RWPE1 (cell line): ENCODE measurements around the gene PCYOX1L.
A peak's percentile ranks its signal among the peaks of the same experiment; 100 is the strongest.

Experiments used
- CTCF ChIA-PET: fragments of 350-600 bp; sonication (Branson Sonifier 250); formaldehyde crosslinking; extraction: SDS; loops from one replicate; lab custom pipeline; 2021; lab: Yijun Ruan, JAX
- POLR2A ChIA-PET: fragments of 400-600 bp; formaldehyde crosslinking; extraction: SDS; loops from one replicate; lab custom pipeline; 2020; ENCODE audit warnings: antibody characterized with exemption; ENCODE audit not compliant: low non-redundant PET; lab: Yijun Ruan, JAX
- DNase-seq: peaks from one replicate; pipeline ENCODE4 v3.0.0; 2012; ENCODE audit warnings: low spot score
- H3K27ac ChIP-seq: fragments of 450-650 bp; 2 replicates; pipeline ENCODE4 v1.5.1; 2017
- TF ChIP-seq, protein P1 (sequence below): fragments of 450-650 bp; conservative IDR thresholded peaks from 2 replicates; pipeline ENCODE4 v1.5.1; 2017; ENCODE audit warnings: low read depth, mild to moderate bottlenecking

Gene PCYOX1L

GRCh38 chr5:149365418-149365817, 7.6 kb downstream of the PCYOX1L start:
- H3K27ac ChIP-seq = no peak overlapping the region
- ChIA-PET CTCF (interaction anchor here (0.6 to 2.9 kb wide), 2 partner anchors 7 to 240 kb away, joined by 3 to 16 read pairs; partner anchors contain the start of gene PCYOX1L), POLR2A (no interaction called here)
- TF ChIP-seq, protein P1, sequence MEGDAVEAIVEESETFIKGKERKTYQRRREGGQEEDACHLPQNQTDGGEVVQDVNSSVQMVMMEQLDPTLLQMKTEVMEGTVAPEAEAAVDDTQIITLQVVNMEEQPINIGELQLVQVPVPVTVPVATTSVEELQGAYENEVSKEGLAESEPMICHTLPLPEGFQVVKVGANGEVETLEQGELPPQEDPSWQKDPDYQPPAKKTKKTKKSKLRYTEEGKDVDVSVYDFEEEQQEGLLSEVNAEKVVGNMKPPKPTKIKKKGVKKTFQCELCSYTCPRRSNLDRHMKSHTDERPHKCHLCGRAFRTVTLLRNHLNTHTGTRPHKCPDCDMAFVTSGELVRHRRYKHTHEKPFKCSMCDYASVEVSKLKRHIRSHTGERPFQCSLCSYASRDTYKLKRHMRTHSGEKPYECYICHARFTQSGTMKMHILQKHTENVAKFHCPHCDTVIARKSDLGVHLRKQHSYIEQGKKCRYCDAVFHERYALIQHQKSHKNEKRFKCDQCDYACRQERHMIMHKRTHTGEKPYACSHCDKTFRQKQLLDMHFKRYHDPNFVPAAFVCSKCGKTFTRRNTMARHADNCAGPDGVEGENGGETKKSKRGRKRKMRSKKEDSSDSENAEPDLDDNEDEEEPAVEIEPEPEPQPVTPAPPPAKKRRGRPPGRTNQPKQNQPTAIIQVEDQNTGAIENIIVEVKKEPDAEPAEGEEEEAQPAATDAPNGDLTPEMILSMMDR = no peak
- DNase-seq = no peak

GRCh38 chr5:149366169-149366729, 8.4 kb downstream of the PCYOX1L start:
- TF ChIP-seq, protein P1 = no peak
- CTCF ChIA-PET = interaction anchor here (0.6 to 2.9 kb wide), 7 partner anchors 8 to 230 kb away, joined by 3 to 18 read pairs (median 6); partner anchors contain the start of genes GRPEL2 and PCYOX1L
- POLR2A ChIA-PET = no interaction called here
- H3K27ac ChIP-seq = no peak overlapping the region
- DNase-seq = no peak

- ChIA-PET POLR2A (no interaction called here), CTCF (interaction anchor here (0.5 to 2.9 kb wide), 36 partner anchors 9 to 688 kb away, joined by 3 to 18 read pairs (median 4); partner anchors contain the start of genes GRPEL2 and PCYOX1L)
- H3K27ac ChIP-seq = peak overlapping the region; percentile 5; the same call in 1 of the 2 replicates
- TF ChIP-seq, protein P1 = peak; percentile 85
- DNase-seq = peak; percentile 85
These were observed 9.6 kb downstream of the PCYOX1L start for GRCh38 chr5:149367249-149367971.

DNA sequence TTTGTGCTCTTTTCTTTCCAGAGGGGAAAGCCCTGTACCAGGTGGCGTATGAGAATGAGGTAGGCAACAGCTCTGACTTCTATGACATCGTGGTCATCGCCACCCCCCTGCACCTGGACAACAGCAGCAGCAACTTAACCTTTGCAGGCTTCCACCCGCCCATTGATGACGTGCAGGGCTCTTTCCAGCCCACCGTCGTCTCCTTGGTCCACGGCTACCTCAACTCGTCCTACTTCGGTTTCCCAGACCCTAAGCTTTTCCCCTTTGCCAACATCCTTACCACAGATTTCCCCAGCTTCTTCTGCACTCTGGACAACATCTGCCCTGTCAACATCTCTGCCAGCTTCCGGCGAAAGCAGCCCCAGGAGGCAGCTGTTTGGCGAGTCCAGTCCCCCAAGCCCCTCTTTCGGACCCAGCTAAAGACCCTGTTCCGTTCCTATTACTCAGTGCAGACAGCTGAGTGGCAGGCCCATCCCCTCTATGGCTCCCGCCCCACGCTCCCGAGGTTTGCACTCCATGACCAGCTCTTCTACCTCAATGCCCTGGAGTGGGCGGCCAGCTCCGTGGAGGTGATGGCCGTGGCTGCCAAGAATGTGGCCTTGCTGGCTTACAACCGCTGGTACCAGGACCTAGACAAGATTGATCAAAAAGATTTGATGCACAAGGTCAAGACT, 10.3 kb downstream of the PCYOX1L start:
- ChIA-PET POLR2A (no interaction called here), CTCF (interaction anchor here (0.5 to 2.9 kb wide), 31 partner anchors 8 to 687 kb away, joined by 3 to 18 read pairs (median 5); partner anchors contain the start of genes GRPEL2 and PCYOX1L)
- peak overlapping the region; percentile 5; the same call in 1 of the 2 replicates for H3K27ac ChIP-seq
- no peak for DNase-seq
- TF ChIP-seq, protein P1 = no peak

DNA sequence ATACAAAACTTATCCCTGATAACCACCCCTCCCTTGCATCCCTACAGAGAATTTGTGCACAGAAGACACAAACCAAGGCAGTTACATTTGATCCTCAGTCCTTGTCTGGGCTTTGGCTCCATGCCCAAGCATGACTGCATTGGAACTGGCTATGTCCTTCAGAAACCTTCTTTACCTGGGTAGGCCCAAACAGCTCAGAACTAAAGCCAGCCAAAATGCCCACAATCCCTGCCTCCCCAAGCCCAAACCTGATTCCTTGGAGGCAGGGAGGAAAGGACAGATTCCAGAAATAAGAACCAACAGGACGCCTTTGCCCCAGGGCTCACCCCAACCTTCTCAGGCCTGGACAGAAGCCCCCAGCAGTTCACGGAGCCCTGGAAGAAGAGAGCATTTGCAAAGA, 13.0 kb downstream of the PCYOX1L start:
- TF ChIP-seq, protein P1 = no peak
- ChIA-PET POLR2A (no interaction called here), CTCF (interaction anchor here (0.6 to 4.5 kb wide), 14 partner anchors 11 to 252 kb away, joined by 3 to 40 read pairs (median 4); partner anchors contain the start of gene PCYOX1L)

More for the DNA sequence above, 13.0 kb downstream of the PCYOX1L start:
- H3K27ac ChIP-seq = no peak overlapping the region; the same call in 1 of the 2 replicates
- DNase-seq = no peak
